HepG2 (cell line): ENCODE results near the gene RAB14. TPM values are rescaled to one million over a fixed set of nuclear protein-coding genes. Genes with fewer than 3 reads are reported as not detected.

Experiments used
- ATAC-seq: fragments of 200-7000 bp; cut with Tn5 transposase; 3 replicates; pipeline ENCODE4 v1.9.1; 2020; ENCODE audit warnings: mild to moderate bottlenecking, moderate library complexity
- BruUV-seq: library from RNA; stranded (reverse); fragments of 400-500 nt; replicated peaks from 2 replicates; lab custom pipeline; 2021; lab: Mats Ljungman, UMichigan
- CTCF ChIA-PET: fragments of 300-600 bp; formaldehyde crosslinking; extraction: SDS; loops from one replicate; lab custom pipeline; 2021; ENCODE audit warnings: low total read pairs, inconsistent platforms, low intra/inter-chr PET ratio; lab: Yijun Ruan, JAX
- POLR2A ChIA-PET: fragments of 350-600 bp; sonication (Branson Sonifier 250); formaldehyde crosslinking; loops from one replicate; lab custom pipeline; 2020; ENCODE audit warnings: antibody characterized with exemption, inconsistent platforms; lab: Yijun Ruan, JAX
- DNase-seq: peaks from one replicate; pipeline ENCODE4 v3.0.0-alpha.2; 2015; ENCODE audit warnings: low spot score
- FAIRE-seq: peaks from 3 replicates; lab custom pipeline; 2011; peaks lifted over from hg19 to GRCh38; lab: Jason Lieb, UNC
- H2AFZ ChIP-seq: one replicate; pipeline ENCODE4 v1.6.1; 2011; ENCODE audit warnings: low read length, inconsistent platforms
- H3K27ac ChIP-seq: fragments of 300-600 bp; 3 replicates; pipeline ENCODE4 v1.8.0; 2011; ENCODE audit warnings: mixed run types, mild to moderate bottlenecking, mixed read lengths, low read length, inconsistent platforms; ENCODE audit not compliant: insufficient read depth; ENCODE audit errors: extremely low read length
- H3K27me3 ChIP-seq, 2 experiments: fragments of 200-600 bp in 1 of 2; 2 replicates in 1 of 2; 3 replicates in 1 of 2; pipeline versions ENCODE4 v1.6.0 to v1.8.0; 2011; ENCODE audit warnings: low read length in 2 of 2, mild to moderate bottlenecking in 2 of 2, moderate library complexity in 2 of 2, inconsistent platforms in 1 of 2; ENCODE audit not compliant: insufficient read depth in 2 of 2, control insufficient read depth in 1 of 2
- H3K36me3 ChIP-seq, 2 experiments: fragments of 200-600 bp in 1 of 2; replicated peaks in 1 of 2; 2 replicates in 1 of 2; 3 replicates in 1 of 2; pipeline versions ENCODE4 v1.5.1 to v1.8.0; 2011; ENCODE audit warnings: low read length in 2 of 2, inconsistent platforms in 1 of 2; ENCODE audit not compliant: insufficient read depth in 2 of 2, control insufficient read depth in 1 of 2
- H3K4me1 ChIP-seq: 2 replicates; pipeline ENCODE4 v1.5.1; 2012; ENCODE audit warnings: low read length, inconsistent platforms; ENCODE audit not compliant: insufficient read depth
- H3K4me2 ChIP-seq: 2 replicates; pipeline ENCODE4 v1.6.0; 2011; ENCODE audit warnings: low read depth, low read length, inconsistent platforms
- H3K4me3 ChIP-seq, 3 experiments: fragments of 200-600 bp in 1 of 3; sonication (generic), shearing (Covaris generic) in 1 of 3; replicated peaks in 1 of 3; 2 replicates each; pipeline ENCODE4 v1.5.1; 2011 to 2016; ENCODE audit warnings: low read length in 3 of 3, inconsistent platforms in 2 of 3, low read depth in 2 of 3, mild to moderate bottlenecking in 2 of 3, control low read depth in 1 of 3, mixed read lengths in 1 of 3; ENCODE audit not compliant: insufficient read depth in 1 of 3
- H3K79me2 ChIP-seq: one replicate; pipeline ENCODE4 v1.6.1; 2011; ENCODE audit warnings: low read length, inconsistent platforms; ENCODE audit not compliant: insufficient read depth
- H3K9ac ChIP-seq: 2 replicates; pipeline ENCODE4 v1.6.0; 2011; ENCODE audit warnings: mild to moderate bottlenecking, low read depth, low read length, inconsistent platforms; ENCODE audit not compliant: insufficient read depth
- H3K9me3 ChIP-seq: 2 replicates; pipeline ENCODE4 v1.5.1; 2012; ENCODE audit warnings: mild to moderate bottlenecking, low read length
- H4K20me1 ChIP-seq: 2 replicates; pipeline ENCODE4 v1.6.0; 2011; ENCODE audit warnings: inconsistent platforms, mild to moderate bottlenecking, low read length, moderate library complexity; ENCODE audit not compliant: insufficient read depth
- CSRNP2 ChIP-seq: sonication (generic); formaldehyde crosslinking; conservative IDR thresholded peaks from 2 replicates; pipeline ENCODE4 v1.8.0; 2022; ENCODE audit warnings: low read depth, missing genetic modification reagents
- FOSL2 ChIP-seq: sonication (generic); formaldehyde crosslinking; IDR thresholded peaks from 2 replicates; pipeline ENCODE4 v1.4.0; 2020; ENCODE audit warnings: missing genetic modification reagents
- MXD4 ChIP-seq: IDR thresholded peaks from 2 replicates; pipeline ENCODE4 v1.6.1; 2016; ENCODE audit warnings: mild to moderate bottlenecking, missing biosample characterization, missing genetic modification reagents
- NFKBIZ ChIP-seq: IDR thresholded peaks from 2 replicates; pipeline ENCODE4 v1.6.1; 2018; ENCODE audit warnings: missing genetic modification reagents, missing compliant biosample characterization
- SP1 ChIP-seq, 2 experiments: fragments of 450-650 bp in 1 of 2; sonication (generic) in 1 of 2; formaldehyde crosslinking in 1 of 2; IDR thresholded peaks; 2 replicates each; pipeline versions ENCODE4 v1.4.0 to v1.6.1; 2016 to 2020; ENCODE audit warnings: missing genetic modification reagents in 1 of 2
- TGIF2 ChIP-seq: IDR thresholded peaks from 2 replicates; pipeline ENCODE4 v1.6.1; 2016; ENCODE audit warnings: control low read depth, missing compliant biosample characterization
- ZBTB49 ChIP-seq: sonication (generic); formaldehyde crosslinking; IDR thresholded peaks from 2 replicates; pipeline ENCODE4 v1.4.0; 2020; ENCODE audit warnings: missing genetic modification reagents, borderline replicate concordance
- ZNF546 ChIP-seq: sonication (generic); formaldehyde crosslinking; conservative IDR thresholded peaks from 2 replicates; pipeline ENCODE4 v1.8.1; 2023; ENCODE audit warnings: mild to moderate bottlenecking, missing genetic modification reagents
- ZNF563 ChIP-seq: sonication (generic); formaldehyde crosslinking; IDR thresholded peaks from 2 replicates; pipeline ENCODE4 v1.8.0; 2022; ENCODE audit warnings: mild to moderate bottlenecking, moderate library complexity, missing genetic modification reagents
- ZNF646 ChIP-seq: sonication (generic); formaldehyde crosslinking; IDR thresholded peaks from 2 replicates; pipeline ENCODE4 v1.9.0; 2021; ENCODE audit warnings: mild to moderate bottlenecking, missing genetic modification reagents
- ZNF7 ChIP-seq: IDR thresholded peaks from 2 replicates; pipeline ENCODE4 v1.6.1; 2016; ENCODE audit warnings: missing biosample characterization, missing genetic modification reagents
- ZNF720 ChIP-seq: sonication (generic); formaldehyde crosslinking; IDR thresholded peaks from 2 replicates; pipeline ENCODE4 v1.4.0; 2020; ENCODE audit warnings: missing genetic modification reagents
- WGBS: methylation state at CpG from one replicate; pipeline ENCODE4 v1.1.6; 2017; ENCODE audit warnings: low lambda C conversion rate; 5-methylcytosine and 5-hydroxymethylcytosine counted together
- in situ Hi-C: cut with HindIII; loops from 2 replicates; pipeline ENCODE4 v1.10.0; 2017; ENCODE audit warnings: low pct_unique_long_range_greater_than_20kb; ENCODE audit not compliant: extremely low pct_ligation_motif_present
- intact Hi-C: fragments of 100-400 bp; cut with micrococcal nuclease; formaldehyde crosslinking; loops from one replicate; pipeline ENCODE4 v1.10.0; 2022; ENCODE audit not compliant: unreplicated experiment
- polyA plus RNA-seq, 8 experiments: library from polyadenylated mRNA; depleted of rRNA in 3 of 8; stranded (reverse) in 7 of 8; unstranded in 1 of 8; fragments of >200 nt; fragmentation: Illumina TruSeq in 4 of 8; extraction: Trizol in 4 of 8; gene quantifications; 2 replicates each; pipeline versions ENCODE4 v1.2.1 to v1.2.3, GENCODE V29; 2011 to 2016; ENCODE audit warnings: low read depth in 4 of 8, missing spikeins in 1 of 8, mixed read lengths in 1 of 8; ENCODE audit not compliant: insufficient read depth in 1 of 8
- total RNA-seq, 5 experiments: library from RNA; depleted of rRNA; stranded (reverse); fragments of >200 nt; fragmentation: Illumina TruSeq; extraction: Trizol; gene quantifications; 2 replicates each; pipeline ENCODE4 v1.2.3, GENCODE V29; 2016; ENCODE audit warnings: low read depth in 1 of 5

Gene RAB14
- total and polyA plus RNA-seq, 2 of the 13 experiments (the other 11 are each of a cell fraction or from before 2014, with no cell fraction given): 17.4 to 19.3 TPM

- no peak for TF ChIP-seq ZBTB49 (CRISPR knock-in tag)
- no peak for TF ChIP-seq MXD4 (CRISPR knock-in tag)
Measured at GRCh38 chr9:121141706-121142105, 60.0 kb downstream of the RAB14 start (continued).

GRCh38 chr9:121141306-121141705 is 60.4 kb downstream of the RAB14 start:
- H3K9me3 ChIP-seq: no peaks in the 10 kb centered on the region
- in situ Hi-C loops: no loop called here
- H3K27me3 ChIP-seq: no peaks in the 10 kb centered on the region
- ChIA-PET CTCF (no interaction called here), POLR2A (no interaction called here)
- no peak overlapping the region for H3K9ac ChIP-seq
- no peak overlapping the region for H3K4me3 ChIP-seq
- no peaks in the 10 kb centered on the region for H4K20me1 ChIP-seq
- no TSS peak for BruUV-seq
- H2AFZ ChIP-seq: no peak overlapping the region
- ATAC-seq: no peak
- H3K79me2 ChIP-seq: no peaks in the 10 kb centered on the region
- no peak overlapping the region for H3K27ac ChIP-seq
- no peak for FAIRE-seq
- intact Hi-C loops: no loop called here
- no peaks in the 10 kb centered on the region for H3K4me1 ChIP-seq
- 100% methylated on average over 1 of the region's 1 CpG for WGBS
- no peak overlapping the region for H3K4me2 ChIP-seq
- no peak for DNase-seq
- peaks cover 12 to 71% of the 10 kb centered on the region in 2 experiments for H3K36me3 ChIP-seq
- TF ChIP-seq CSRNP2 (CRISPR knock-in tag): no peak
- TF ChIP-seq FOSL2: no peak
- no peak for TF ChIP-seq ZNF646 (CRISPR knock-in tag)
- TF ChIP-seq TGIF2 (CRISPR knock-in tag): no peak
- TF ChIP-seq ZNF7: no peak
- no peak for TF ChIP-seq NFKBIZ (CRISPR knock-in tag)
- no peak for TF ChIP-seq ZNF563 (CRISPR knock-in tag)
- TF ChIP-seq ZNF546 (CRISPR knock-in tag): no peak
- TF ChIP-seq ZNF720 (CRISPR knock-in tag): no peak
- TF ChIP-seq SP1 (IDR thresholded peaks at IDR 0.05): no peak
- no peak for TF ChIP-seq SP1 (CRISPR knock-in tag; IDR thresholded peaks at IDR 0.05)
